ENCODE data around the gene RBPJ. TPM values are rescaled to one million over a fixed set of nuclear protein-coding genes. Genes with fewer than 3 reads are reported as not detected.
A peak's percentile ranks its signal among the peaks of the same experiment; 100 is the strongest.
"Not testable (repeated sequence)": the region's sequence is repeated elsewhere in the genome, so short reads cannot be mapped to it uniquely, and the experiment has no call there.

The RBPJ gene
- total RNA-seq, 4 donors from 2014 or later: 60.4 to 99.3 (median 78.5) TPM

GRCh38 chr4:26307037-26307800 lies 13.6 kb upstream of the RBPJ start:
- Histone ChIP-seq H3K9me3 (no peaks in the 10 kb centered on the region), H3K27ac (no peak overlapping the region), H3K27me3 (no peaks in the 10 kb centered on the region), H3K4me3 (replicated peaks in 1 of 3) (no peak overlapping the region), H3K36me3 (no peaks in the 10 kb centered on the region), H3K4me1 (no peaks in the 10 kb centered on the region)
- WGBS, 2 donors: 83% methylated on average over 6 of the region's 6 CpGs
- intact Hi-C loops (cut with DNase I): no loop called here
- DNase-seq: no peak
- no peak for TF ChIP-seq POLR2A (IDR thresholded peaks at IDR 0.05)
- no peak for TF ChIP-seq CTCF (IDR thresholded peaks at IDR 0.05)

GRCh38 chr4:26308568-26308967 lies 12.2 kb upstream of the RBPJ start:
- Histone ChIP-seq H3K9me3 (no peaks in the 10 kb centered on the region), H3K4me3 (replicated peaks in 1 of 3) (no peak overlapping the region), H3K36me3 (no peaks in the 10 kb centered on the region), H3K4me1 (no peaks in the 10 kb centered on the region), H3K27me3 (no peaks in the 10 kb centered on the region), H3K27ac (no peak overlapping the region)
- no peak for TF ChIP-seq CTCF (IDR thresholded peaks at IDR 0.05)
- no peak for TF ChIP-seq POLR2A (IDR thresholded peaks at IDR 0.05)
- no peak for DNase-seq
- intact Hi-C loops (cut with DNase I): no loop called here

GRCh38 chr4:26310264-26310663 lies 10.6 kb upstream of the RBPJ start:
- no peaks in the 10 kb centered on the region for H3K4me1 ChIP-seq
- intact Hi-C loops (cut with DNase I): no loop called here
- no peaks in the 10 kb centered on the region for H3K36me3 ChIP-seq
- TF ChIP-seq CTCF (IDR thresholded peaks at IDR 0.05) (no peak), POLR2A (IDR thresholded peaks at IDR 0.05) (no peak)
- WGBS, 2 donors: 78 to 81% methylated on average over 2 of the region's 2 CpGs
- no peak overlapping the region for H3K27ac ChIP-seq
- H3K4me3 ChIP-seq (replicated peaks in 1 of 3): no peak overlapping the region
- no peaks in the 10 kb centered on the region for H3K9me3 ChIP-seq
- DNase-seq: no peak
- no peaks in the 10 kb centered on the region for H3K27me3 ChIP-seq

- Histone ChIP-seq H3K4me3 (replicated peaks in 1 of 3) (no peak overlapping the region), H3K27ac (no peak overlapping the region), H3K9me3 (no peaks in the 10 kb centered on the region), H3K4me1 (no peaks in the 10 kb centered on the region), H3K36me3 (no peaks in the 10 kb centered on the region), H3K27me3 (no peaks in the 10 kb centered on the region)
- intact Hi-C loops (cut with DNase I): no loop called here
- DNase-seq: no peak
- TF ChIP-seq CTCF (IDR thresholded peaks at IDR 0.05) (no peak), POLR2A (IDR thresholded peaks at IDR 0.05) (no peak)
These were observed 9.2 kb upstream of the RBPJ start for GRCh38 chr4:26311633-26312032.

GRCh38 chr4:26315316-26315932 lies 5.4 kb upstream of the RBPJ start:
- H3K27me3 ChIP-seq; H3K36me3 ChIP-seq; H3K4me3 ChIP-seq (replicated peaks in 1 of 3); H3K9me3 ChIP-seq; H3K4me1 ChIP-seq; H3K27ac ChIP-seq; intact Hi-C loops (cut with DNase I): not testable (repeated sequence)
- WGBS, 2 donors: 92% methylated on average over 8 of the region's 8 CpGs
- peak in 1 of 2 donors; percentile 7 for DNase-seq
